ENCODE data around the gene LRFN3.

GRCh38 chr19:35895911-35896642 is 40.1 kb upstream of the LRFN3 start:
- TF ChIP-seq SUZ12 (IDR thresholded peaks at IDR 0.05) (no peak), NFRKB (IDR thresholded peaks at IDR 0.05) (no peak), CTBP1 (IDR thresholded peaks at IDR 0.05; ENCODE audit: borderline replicate concordance) (no peak), TARDBP (IDR thresholded peaks at IDR 0.05) (no peak), ARNT (IDR thresholded peaks at IDR 0.05) (no peak), FOXK2 (IDR thresholded peaks at IDR 0.05) (no peak), ELF4 (IDR thresholded peaks at IDR 0.05) (no peak), PKNOX1 (IDR thresholded peaks at IDR 0.05) (no peak), ZNF384 (IDR thresholded peaks at IDR 0.05) (no peak), SP1 (IDR thresholded peaks at IDR 0.05) (no peak), BHLHE40 (IDR thresholded peaks at IDR 0.05; ENCODE audit: borderline replicate concordance) (no peak), FOXM1 (IDR thresholded peaks at IDR 0.05; ENCODE audit: borderline replicate concordance) (no peak)
